Epithelial cell of esophagus (primary cell): ENCODE measurements around the gene CACNA1H.

ENCODE experiments used
- DNase-seq: peaks from one replicate; pipeline ENCODE4 v3.0.0; 2010; ENCODE audit warnings: low read depth
- H3K4me3 ChIP-seq: 2 replicates; pipeline ENCODE4 v1.5.1; 2011; ENCODE audit warnings: mild to moderate bottlenecking, low read length, control low read depth
- TF ChIP-seq, protein P1 (sequence below): IDR thresholded peaks from 2 replicates; pipeline ENCODE4 v1.5.1; 2011; ENCODE audit warnings: low read depth, mild to moderate bottlenecking, low read length, control low read depth, inconsistent platforms; ENCODE audit not compliant: insufficient read depth; ENCODE audit errors: missing control alignments

CACNA1H gene

GRCh38 chr16:1218061-1218929 is 65.4 kb downstream of the CACNA1H start:
- no peak overlapping the region for H3K4me3 ChIP-seq
- no peak for DNase-seq
- TF ChIP-seq, protein P1, sequence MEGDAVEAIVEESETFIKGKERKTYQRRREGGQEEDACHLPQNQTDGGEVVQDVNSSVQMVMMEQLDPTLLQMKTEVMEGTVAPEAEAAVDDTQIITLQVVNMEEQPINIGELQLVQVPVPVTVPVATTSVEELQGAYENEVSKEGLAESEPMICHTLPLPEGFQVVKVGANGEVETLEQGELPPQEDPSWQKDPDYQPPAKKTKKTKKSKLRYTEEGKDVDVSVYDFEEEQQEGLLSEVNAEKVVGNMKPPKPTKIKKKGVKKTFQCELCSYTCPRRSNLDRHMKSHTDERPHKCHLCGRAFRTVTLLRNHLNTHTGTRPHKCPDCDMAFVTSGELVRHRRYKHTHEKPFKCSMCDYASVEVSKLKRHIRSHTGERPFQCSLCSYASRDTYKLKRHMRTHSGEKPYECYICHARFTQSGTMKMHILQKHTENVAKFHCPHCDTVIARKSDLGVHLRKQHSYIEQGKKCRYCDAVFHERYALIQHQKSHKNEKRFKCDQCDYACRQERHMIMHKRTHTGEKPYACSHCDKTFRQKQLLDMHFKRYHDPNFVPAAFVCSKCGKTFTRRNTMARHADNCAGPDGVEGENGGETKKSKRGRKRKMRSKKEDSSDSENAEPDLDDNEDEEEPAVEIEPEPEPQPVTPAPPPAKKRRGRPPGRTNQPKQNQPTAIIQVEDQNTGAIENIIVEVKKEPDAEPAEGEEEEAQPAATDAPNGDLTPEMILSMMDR: no peak

DNA sequence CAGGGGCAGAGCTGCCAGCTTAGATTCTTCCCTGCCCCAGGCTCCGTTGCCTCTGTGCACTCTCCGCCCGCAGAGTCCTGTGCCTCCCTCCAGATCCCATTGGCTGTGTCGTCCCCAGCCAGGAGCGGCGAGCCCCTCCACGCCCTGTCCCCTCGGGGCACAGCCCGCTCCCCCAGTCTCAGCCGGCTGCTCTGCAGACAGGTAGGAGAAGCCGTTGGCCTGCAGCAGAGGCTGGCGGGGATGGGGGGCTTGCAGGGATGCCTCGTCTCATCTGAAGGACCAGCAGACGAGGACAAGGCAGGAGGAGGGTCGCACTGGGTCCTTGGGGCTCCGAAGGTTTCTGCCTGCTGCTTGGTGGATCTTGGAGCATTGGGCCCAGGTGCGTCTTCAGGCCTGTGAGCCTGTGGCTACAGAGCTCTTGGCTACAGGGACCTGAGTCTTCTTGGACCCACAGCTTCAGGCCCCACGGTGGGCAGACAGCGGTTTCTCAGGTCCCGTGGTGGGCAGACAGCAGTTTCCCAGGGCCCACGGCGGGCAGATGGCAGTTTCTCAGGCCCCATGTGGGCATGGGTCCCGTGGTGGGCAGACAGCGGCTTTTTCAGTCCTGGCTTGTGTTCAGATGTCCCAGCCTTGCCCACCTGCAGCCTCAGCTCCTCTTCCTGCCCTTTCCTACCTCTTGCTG is 66.2 kb downstream of the CACNA1H start:
- DNase-seq: no peak
- TF ChIP-seq, protein P1: no peak
- no peak overlapping the region for H3K4me3 ChIP-seq

DNA sequence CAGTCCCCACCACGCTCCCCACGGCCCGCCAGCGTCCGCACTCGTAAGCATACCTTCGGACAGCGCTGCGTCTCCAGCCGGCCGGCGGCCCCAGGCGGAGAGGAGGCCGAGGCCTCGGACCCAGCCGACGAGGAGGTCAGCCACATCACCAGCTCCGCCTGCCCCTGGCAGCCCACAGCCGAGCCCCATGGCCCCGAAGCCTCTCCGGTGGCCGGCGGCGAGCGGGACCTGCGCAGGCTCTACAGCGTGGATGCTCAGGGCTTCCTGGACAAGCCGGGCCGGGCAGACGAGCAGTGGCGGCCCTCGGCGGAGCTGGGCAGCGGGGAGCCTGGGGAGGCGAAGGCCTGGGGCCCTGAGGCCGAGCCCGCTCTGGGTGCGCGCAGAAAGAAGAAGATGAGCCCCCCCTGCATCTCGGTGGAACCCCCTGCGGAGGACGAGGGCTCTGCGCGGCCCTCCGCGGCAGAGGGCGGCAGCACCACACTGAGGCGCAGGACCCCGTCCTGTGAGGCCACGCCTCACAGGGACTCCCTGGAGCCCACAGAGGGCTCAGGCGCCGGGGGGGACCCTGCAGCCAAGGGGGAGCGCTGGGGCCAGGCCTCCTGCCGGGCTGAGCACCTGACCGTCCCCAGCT is 67.3 kb downstream of the CACNA1H start:
- no peak for DNase-seq
- H3K4me3 ChIP-seq: no peak overlapping the region
- TF ChIP-seq, protein P1: no peak

GRCh38 chr16:1220841-1221627 is 68.1 kb downstream of the CACNA1H start:
- no peak overlapping the region for H3K4me3 ChIP-seq
- TF ChIP-seq, protein P1: no peak
- DNase-seq: no peak

GRCh38 chr16:1221628-1222552 is 69.0 kb downstream of the CACNA1H start:
- no peak for DNase-seq
- TF ChIP-seq, protein P1: no peak
- H3K4me3 ChIP-seq: no peak overlapping the region
